ENCODE measurements around the gene AQP12B.
"Not testable (repeated sequence)": the region's sequence is repeated elsewhere in the genome, so short reads cannot be mapped to it uniquely, and the experiment has no call there.

The AQP12B gene, protein sequence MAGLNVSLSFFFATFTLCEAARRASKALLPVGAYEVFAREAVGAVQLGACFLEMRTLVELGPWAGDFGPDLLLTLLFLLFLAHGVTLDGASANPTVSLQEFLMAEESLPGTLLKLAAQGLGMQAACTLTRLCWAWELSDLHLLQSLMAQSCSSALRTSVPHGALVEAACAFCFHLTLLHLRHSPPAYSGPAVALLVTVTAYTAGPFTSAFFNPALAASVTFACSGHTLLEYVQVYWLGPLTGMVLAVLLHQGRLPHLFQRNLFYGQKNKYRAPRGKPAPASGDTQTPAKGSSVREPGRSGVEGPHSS

DNA sequence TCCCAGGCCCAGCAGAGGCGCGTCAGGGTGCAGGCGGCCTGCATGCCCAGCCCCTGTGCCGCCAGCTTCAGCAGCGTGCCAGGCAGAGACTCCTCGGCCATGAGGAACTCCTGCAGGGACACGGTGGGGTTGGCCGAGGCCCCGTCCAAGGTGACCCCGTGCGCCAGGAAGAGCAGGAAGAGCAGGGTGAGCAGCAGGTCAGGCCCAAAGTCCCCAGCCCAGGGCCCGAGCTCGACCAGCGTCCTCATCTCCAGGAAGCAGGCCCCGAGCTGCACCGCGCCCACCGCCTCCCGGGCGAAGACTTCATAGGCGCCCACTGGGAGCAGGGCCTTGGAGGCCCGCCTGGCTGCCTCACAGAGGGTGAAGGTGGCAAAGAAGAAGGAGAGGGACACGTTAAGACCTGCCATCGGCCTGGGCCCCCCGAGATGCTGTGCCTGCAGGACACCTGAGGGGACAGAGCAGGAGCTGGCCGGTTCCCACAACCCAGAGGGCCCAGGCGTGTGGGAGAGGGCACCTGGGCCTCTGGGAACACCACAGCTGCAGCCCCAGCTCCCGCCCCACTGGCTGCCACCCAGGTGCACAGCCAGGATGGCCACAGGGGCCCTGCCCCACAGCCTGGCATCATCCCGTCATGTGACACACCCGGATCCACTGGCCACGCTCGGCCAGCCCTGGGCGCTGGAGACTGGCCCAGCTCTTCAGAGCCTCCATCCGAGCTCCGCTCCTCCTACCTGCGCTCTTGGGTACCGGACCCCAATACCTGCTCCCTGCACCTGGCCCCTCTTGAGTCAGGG, at the start of gene AQP12B:
Gene AQP12B, minus strand, starts transcription at position 455 of the 794 bp plus-strand sequence. Its CDS starts 48 bp downstream, at position 407.
- not testable (repeated sequence) for DNase-seq

DNA sequence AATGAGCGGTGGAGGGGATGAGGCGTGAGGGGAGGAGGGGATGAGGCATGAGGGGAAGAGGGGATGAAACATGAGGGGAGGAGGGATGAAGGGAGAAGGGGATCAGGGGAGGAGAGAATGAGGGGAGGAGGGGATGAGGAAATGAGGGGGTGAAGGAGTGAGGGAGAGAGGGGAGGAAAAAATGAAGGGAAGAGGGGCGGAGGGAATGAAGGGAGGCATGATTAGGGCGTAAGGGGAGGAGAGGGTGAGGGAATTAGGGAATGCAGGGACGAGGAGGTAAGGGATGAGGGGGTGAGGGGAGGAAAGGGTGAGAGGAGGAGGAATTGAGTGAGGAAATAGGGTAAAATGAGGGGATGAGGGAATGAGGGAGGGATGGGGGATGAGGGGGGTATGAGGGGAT, 49.5 kb upstream of the AQP12B start:
- no peak for DNase-seq

DNA sequence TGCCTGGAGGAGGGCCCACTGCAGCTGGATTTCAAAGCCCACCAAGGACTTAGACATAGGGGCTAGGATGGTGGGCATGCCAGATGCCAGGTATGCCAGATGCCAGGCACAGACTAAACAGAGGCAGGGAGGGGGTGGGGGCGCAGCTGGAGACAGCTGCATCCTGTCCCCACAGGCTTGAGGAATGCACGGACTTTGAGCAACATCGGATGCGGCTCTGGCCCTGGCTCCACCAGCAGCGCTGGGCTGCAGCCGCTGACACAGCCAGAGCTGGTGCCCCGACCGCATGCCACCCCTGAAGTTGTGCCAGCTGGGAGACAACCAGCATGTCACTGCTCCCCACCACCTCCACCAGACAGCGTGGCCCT, 48.5 kb upstream of the AQP12B start:
- DNase-seq, result no peak

DNA sequence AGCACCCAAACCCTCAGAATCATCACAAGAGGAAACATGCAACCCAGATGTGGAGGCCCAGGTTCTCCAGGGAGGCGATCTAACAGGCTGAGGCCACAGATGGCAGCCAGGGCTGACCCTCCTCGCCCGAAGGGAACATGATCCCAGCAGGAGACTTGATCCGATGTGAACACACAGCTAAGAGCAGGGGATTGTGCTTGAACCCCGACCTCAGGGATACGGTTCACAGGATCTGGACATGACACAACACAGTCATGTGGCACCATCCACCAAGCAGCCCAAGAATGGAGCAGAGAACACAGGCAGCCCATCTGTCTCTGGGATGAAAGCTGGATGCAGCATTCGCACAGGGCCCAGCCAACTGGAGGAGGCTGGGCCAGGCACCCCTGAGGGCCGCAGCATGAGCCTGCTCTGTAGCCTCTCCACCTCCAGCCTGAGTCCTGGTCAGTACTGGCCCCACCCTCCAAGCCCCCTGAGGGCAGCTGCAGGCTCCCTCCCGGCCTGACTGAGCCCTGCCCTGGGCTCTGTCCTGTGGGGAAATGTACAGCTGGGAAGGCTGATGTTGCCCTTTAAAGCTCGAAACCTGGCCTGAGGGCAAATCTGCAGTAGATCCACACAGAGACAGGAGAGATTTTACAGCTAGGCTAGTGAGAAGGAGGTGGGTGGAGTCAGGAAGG, 48.0 kb upstream of the AQP12B start:
- DNase-seq, result no peak

DNA sequence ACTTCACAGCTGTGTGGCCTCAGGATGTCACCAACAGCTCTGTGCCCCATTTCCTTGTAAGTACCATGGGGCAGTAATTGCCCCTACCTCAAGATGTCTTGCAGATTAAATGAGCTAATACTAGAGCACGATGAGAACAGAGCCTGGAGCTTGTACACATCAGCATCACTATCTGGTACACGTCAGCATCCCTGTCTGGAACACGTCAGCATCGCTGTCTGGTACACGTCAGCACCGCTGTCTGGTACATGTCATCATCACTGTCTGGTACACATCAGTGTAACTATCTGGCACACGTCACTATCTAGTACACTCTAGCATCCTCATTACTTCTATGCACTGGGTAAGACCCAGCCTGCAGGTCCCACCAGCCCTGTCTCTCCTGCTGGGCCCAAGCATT, 46.1 kb upstream of the AQP12B start:
- DNase-seq, result no peak

DNA sequence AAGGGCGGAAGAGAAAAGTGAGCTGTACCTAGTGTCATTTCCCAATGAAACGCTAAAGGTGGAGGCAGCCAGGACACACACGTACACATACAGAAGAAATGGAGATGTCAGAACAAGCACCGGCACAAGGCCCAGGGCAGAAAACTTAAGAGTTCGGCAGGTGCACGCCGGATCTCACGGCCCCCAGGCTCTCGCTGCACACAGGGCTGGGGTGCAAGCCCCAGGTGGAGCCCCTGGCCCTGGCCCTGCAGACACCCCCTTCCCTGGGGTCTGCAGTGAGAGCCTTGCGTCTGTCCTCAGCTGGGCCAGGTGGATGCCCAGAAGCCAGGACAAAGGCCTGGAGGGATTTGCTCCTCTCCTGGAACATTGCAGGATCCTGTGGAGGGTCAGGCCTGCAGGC, 45.7 kb upstream of the AQP12B start:
- DNase-seq, result no peak

DNA sequence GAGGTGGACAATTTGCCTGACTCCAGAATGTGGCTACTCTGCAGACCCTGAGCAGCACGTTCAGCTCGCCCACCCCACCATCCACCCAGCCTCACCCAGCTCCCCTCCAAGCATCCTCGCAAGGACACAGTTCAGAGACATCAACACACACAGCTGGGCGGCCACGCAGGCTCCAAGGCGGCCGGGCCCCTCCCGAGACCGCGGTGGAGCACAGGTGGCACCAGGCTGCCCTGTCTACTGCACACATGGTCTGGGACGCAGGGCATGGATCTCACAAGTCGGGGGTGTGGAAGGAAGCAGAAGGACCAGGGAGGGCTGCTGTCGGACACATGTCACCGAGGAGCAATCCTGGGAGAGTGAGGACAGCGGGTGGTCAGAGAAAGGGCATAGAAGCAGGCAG, 45.2 kb upstream of the AQP12B start:
- DNase-seq, result no peak

DNA sequence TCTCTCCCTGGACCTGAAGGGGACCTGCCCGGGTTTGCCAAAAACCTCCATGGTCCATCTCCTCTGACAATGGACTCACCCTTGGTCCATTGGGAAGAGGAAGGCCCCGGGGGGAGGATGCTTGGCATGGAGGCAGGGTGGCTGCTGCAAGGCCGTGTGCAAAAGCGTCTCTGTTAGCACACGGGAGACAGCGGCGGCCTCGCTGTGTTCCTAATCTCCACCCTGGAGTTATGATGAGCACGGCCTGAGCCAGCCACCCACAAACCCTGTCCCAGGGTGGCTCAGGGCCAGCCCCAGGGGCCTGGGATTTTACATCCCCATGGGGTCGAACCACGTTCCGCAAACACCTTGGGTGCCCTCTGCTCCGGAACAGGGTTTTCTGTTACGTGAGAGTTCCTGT, 44.8 kb upstream of the AQP12B start:
- no peak for DNase-seq

DNA sequence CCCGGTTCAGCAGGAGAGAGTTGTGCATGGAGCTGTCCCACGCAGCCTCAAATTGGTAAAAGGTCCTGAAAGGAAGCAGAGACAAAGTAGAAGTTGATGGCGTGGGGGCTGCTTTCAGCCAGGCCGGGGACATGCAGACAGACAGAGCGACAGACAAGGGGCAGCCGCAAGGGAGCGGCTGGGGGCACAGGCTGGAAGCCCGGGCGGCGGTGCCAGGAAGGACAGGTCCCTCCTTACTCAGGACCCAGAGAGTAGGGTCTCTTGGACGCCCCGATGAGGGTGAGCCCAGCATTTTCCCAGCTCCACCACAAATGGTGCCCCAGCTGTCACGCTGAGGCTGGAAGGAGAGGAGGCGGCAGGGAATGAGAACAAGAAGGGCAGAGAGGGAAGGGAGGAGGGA, 44.2 kb upstream of the AQP12B start:
- DNase-seq, result no peak

DNA sequence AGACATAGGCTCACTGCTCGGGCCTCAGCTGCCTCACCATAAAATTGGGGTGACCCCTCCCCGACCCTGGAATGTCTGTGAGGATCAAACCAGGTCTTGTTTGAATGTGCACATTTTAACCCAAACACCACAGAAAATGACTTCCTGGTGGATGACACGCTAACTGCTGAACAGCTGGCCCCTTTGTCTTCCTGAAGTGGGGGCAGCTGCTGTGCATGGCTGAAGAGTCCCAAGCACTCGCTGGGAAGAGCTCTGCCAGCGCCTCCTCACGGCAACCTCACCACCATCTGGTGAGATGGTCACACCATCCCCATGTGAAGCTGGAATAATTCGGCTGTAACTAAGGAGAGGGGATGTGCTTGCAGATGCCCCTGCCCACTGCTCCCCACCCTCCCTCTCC, 43.0 kb upstream of the AQP12B start:
- DNase-seq, result no peak

DNA sequence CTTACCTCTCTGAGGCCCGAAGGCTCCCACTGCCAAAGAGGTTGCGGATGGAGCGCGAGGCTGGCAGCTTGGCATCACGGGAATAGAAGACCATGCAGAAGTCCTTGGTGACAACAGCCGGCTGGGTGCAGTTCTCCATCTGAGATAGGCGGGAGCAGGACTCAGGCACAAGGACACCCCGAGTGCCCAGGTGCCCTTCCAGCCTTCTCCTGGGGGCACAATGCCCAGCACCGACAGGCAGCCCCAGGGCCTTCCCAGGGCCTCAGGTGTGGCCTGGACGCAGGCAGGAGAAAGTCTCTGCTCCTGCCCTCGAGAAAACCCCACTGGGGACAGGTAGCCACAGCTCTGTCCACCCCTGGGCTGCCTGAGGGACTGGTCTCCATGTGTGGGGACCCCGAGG, 42.6 kb upstream of the AQP12B start:
- DNase-seq, result no peak

DNA sequence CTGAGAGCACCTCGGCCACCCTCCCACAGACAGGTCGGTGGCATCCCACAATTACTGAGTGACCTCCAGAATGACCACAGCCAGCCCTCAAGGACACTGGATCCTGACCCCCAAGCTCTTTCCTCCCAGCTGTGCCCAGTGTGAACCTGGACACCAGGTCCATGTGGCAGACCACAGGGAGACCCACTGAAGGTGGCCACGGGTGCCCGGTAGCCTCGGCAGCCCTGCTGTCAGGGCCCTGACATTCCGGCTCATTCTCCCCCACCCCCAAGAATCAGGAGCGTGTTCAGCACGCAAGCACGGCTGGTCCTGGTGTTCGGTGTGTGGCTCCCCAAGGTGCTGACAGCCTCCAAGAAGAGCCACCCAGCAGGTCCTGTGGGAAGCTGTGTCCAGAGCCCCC, 41.7 kb upstream of the AQP12B start:
- no peak for DNase-seq

DNA sequence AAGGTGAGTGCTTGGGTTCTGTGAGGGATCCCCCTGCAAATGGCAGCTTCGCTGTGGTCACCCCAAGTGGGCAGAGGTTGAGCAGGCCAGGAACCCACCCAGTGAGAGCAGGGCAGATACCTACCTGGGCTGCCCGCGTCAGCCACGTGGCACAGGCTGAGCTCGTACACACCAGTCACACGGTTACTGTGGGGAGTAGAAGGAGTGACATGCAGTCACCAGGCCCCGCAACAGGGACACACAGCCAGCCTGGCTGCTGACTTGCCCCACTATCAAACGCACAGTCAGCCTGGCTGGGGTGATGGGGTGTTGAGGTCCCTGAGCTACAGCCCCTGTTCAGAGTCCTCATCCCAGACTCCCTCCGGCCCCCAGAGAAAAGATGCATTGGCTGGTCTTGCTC, 41.2 kb upstream of the AQP12B start:
- DNase-seq, result no peak

DNA sequence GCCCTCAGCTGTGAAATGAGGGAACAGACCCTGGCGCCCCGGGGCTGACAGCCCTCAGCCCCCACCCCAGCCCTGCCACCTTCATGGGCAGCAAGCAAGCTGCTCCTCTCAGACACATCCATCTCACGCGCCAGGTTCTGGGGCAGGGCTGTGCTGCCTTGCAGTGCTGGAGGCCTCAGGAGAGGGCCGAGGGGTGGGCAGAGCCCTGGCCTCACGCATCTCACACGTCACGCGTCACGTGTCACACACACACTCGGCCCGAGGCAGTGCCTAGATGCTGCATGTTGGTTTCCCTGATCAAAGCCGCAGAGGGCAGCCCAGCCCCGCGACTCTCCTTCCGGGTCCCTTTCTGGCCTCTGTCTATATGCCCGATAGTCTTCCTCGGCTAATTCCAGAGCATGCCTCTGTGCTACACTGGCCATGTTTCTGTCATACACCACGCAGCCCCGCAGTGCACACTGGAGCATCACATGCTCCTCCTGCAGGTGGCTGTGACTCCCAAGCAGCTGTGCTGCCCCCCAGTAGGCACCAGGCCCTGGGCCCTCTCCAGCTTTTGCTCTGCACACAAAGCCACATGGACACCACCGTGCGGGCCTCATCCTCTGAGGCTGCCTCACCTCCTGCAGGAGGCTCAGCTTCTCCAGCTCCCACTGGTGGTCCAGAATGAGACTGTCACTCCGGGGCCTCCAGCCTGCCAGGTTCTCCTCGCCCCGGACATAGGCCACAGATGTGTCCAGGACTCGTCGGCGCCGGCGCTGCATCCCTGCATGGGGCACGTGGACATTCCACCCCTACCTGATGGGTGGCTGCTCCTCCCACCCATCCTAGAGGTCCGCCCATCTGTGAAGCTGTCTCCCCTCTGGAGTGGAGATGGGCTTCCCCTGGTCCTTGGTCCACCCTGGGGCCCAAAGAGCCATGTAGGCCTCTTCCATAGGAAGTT, 40.4 kb upstream of the AQP12B start:
- no peak for DNase-seq

DNA sequence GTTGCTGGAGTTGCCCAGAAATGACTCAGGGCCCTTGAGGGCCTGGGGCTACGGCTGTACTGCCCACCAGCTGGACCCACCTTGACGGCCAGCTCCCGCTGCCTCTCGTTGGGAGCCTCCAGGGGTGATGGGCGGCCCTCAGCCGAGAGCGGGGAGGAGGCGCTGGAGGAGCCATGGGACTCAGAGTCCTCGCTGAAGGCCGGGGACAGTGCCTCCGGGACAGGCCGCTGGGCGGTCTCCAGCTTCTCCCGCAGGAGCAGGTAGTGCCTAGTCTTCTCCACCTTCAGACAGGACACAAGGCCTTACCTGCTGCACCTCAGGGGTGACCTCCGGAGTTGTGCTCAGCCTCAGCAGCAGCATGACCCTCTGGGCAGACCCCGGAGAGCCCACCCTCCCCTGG, 39.7 kb upstream of the AQP12B start:
- DNase-seq, result no peak

DNA sequence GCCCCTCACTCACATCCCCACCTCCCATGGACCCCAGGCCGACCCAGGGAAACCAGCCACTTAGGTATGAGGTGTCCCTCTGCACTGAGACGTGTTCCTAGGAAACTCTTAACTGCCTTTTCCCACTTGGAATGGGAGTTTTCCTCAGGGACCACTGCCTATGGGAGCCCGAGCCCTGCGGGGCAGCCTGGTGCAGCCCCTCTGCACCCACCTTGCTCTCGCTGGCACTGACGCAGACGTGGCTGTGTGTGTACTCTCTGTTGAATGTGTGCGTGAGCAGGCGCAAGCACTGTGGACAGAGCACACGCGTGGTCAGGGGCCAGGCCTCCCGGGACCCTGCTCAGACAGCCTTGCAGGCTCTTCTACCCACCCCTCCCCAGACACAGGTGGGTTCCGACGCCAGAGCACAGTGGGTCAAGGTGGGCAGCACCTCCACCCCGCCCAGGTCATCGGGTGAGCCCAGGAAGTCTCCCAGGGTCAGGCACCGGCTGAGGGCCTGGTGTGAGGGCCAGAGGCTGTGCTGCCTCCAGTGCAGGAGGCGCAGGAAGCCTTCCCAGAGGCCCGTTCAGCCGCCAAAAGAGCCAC, 39.0 kb upstream of the AQP12B start:
- DNase-seq, result no peak

DNA sequence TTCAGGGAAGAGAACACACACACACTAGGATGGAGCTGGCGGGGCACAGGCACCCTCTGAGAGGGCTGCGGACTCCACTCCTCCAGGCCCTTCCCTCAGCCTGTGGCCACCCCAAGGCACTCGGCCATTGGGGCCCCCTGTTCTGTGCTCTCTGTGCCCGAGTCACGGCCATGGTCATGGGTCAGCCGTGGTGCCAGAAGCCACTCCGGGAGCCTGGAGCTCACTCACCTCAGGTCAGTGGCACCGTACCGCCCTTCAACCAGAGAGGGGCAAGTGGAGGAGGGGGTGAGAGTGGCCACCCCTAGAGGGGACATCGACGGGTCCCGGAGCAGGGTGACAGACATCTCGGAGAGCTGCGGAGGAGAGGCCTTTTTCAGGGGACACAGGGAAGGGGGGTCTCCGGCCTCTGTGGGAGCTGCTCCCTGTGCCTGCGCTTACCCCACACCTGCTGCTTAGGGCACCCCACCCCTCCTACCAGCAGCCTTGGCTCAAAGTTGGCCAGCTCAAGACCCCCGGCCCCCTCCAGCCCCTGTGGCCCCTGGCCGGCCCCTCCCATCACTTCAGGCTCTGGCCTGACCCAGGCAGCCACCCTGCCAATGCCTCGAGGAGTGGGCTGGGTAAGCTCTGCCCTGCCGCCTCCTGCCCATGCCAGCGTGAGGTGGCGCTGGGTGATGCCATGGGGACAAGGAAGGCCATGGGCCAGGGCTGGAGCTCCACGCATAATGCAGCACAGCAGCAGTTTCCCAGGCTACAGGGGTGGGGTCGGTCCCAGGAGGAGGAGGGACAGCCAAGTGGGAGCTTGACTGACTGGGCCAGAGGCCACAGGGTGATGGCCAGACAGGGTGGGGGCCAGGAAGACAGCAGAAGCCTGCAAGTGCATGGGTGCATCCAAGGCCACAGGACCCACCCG, 38.3 kb upstream of the AQP12B start:
- no peak for DNase-seq

DNA sequence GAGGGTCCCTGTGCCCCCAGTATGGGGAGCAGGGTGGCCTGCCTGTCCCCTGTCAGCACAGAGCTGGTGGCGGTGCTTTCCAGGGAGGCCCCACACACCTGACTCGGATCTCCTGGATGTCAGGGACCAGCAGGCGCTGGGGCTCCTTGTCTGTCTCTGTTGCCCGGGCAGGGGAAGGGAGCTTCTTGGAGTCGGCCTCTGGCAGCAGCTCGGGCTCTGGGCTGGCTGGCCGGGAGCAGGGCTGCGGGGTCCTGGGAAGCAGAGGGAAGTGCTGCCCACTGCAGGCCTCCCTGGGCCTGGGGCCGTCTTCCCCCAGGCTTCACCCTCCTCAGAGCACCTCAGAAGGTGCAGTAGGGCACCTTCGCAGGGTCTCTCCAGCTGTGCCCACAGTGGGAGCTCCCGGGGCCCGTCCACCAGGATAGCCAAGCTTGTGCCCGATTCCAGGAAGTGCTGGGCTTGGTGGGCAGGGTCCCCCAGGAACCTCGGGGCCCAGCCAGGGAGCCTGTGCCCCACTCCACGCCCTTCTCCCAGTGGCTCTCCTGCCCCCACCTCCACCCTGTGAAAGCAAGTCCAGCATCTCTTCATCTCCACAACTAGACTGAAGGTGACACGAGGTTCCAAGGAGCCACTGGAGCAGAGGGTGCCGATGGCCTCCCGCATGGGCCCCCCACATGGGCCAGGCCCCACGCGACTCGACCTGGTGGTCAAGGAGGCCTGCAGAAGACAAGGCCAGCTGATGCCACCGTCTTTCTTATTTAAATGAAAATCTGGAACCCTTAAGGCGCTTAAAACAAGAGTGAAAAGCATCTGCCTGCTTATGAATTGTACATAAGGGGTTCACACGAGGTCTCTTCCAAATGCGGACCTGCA, 37.2 kb upstream of the AQP12B start:
- no peak for DNase-seq

DNA sequence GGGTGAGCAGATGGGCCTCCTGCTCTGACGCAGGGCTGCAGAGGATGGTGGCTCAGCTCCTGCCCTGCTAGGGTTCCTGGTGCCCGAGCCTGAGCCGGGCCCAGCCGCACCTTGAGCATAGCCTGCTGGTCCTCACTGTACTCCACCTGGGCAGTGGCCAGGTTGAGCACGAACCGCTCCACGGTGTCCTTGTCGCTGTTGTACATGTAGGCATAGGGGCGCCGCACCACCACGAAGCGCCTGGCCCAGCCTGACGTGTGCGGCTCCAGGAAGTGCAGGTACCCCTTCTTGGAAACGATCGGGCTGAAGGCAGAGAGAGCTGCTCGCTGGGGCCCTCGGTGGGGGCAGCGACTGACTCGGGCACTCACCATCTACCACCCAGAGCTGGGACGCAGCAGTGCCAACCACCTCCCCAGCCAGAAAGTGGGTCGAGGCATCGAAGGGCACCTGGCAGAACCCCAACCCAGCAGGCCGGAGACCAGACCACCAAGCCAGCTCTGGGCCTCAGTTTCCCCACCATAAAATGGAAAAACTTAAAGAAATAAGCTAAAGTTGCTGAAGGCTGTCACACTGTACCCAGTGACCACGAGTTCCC, 36.3 kb upstream of the AQP12B start:
- DNase-seq, result no peak
